ENCODE data around the gene MRPL32.

DNA sequence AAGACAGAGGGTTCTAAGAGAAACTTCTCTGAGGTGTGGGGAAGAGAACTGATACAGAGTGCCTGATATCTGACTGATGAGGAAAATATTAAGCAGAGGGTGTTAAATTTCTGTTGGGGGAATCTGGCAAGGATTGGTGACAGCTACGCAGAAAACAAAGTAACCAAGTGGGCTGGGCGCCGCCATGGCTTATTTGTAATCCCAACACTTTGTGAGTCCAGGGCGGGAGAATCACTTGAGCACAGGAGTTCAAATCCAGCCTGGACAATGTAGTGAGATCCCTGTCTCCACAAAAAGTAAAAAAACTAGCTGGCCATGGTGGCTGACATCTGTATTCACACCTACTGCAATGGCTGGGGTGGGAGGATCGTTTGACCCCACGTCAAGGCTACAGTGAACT is 18.2 kb upstream of the MRPL32 start:
- TF ChIP-seq CTCF (IDR thresholded peaks at IDR 0.05) = no peak
- no peak for TF ChIP-seq POLR2A (IDR thresholded peaks at IDR 0.05)
- TF ChIP-seq POLR2AphosphoS5 (IDR thresholded peaks at IDR 0.05) = no peak

All from breast epithelium (tissue), 3 donors.